G401.6 (cell line): Measurements from ENCODE around the gene ESYT3.
"Not testable (repeated sequence)": the region's sequence is repeated elsewhere in the genome, so short reads cannot be mapped to it uniquely, and the experiment has no call there.

Source experiments
- FAIRE-seq: peaks from 2 replicates; lab custom pipeline; 2012; peaks lifted over from hg19 to GRCh38; lab: Jason Lieb, UNC

ESYT3 gene

DNA sequence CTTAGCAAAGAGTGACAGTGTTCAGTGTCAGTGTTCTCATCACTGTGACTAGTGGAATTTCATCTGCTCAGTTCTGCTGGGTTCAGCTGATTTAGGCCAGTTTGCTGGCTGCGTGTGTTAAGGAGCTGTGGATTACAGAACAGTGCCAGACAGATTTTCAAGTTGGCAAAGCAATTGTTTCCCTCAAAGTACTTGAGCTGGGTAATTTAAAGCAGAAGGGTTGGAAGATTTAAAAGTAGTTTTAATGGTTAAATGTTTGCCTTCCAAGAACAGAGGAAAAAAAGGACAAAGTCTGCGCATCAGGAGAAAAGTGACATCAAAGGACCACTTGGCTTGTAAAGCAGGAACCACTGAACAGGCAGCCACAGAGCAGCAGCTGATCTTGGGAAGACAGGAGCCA, 8.7 kb downstream of the ESYT3 start:
- FAIRE-seq = no peak

DNA sequence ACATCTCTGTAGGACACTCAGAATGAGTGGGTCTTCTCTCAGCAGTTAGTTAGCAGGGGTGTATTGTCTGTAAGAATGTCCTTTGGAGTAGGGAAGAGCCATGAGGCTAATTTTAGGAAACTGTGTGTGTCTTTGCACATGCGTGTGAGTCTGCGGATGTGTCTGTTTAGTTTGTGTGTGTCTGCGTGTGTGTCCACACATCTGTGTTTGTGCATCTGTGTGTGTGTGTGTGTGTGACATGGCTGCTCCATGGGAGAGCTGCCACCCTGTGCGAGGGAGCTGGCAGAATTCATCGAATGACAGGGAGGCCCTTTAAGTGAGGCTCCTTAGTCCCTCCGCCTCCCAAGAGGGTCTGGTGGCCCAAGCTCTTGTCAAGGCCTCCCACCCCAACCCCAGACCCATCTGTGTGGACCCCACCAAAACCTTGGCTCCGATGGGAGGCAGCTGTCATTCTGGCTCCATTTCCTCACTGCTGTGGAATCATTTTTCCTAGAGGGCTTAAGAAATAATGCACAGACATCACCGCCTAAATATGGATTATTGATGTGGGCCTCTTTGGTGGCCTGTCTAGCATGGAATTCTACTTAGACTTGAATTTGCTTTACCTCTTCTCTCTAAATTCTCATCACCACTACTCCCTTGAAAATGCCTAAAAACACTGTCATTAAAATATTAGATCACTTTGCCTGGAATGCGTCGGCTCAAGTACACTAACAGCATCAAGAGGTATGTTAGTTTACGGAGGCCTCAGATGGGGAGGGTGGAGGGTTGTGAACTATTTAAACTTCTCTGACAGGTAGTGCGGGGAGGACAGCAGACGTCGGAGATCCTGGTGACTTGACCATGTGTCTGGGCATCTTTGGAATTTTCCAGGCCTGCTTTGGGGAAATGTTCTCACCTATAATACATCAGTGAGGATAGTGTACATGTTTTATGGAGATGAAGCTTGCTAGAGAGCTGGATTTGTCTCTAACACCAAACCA, 9.4 kb downstream of the ESYT3 start:
- no peak for FAIRE-seq

DNA sequence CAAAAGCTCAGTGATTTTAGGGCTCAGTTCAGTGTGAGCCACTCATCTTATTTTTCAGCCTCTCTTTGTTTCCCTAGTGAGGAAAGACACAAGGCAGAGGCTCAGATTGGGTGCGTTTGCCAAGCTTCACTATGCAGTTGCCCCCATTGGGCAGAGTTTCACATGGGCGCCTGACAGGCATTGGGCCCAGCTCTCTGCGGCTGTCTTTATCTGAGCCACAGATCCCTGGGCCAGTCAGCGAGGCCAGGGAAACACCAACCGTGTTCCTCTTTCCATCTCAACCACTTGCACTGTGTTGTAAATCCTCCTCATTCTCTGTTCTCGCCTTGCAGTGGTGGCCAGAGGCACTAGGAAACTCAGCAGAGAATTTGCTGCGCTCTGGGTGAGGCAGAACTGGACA, 10.8 kb downstream of the ESYT3 start:
- FAIRE-seq = no peak

DNA sequence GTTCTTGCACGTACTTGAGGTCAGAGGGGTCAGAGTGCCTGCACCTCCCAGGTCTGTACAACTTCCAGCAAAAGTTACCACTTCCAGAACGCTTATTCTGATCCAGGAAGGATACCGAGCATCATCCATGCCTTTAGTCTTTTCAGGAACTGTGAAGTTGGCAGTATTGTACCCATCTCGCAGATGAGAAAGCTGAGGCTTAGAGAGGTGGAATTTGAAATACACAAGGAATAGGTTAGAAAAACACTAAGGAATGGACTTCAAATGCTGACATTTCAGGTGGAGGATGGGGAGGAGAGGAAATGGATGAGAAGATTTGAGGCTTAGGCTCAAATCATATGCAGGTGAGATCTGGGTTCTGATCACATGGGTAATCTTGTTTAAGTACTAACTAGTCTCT, 11.2 kb downstream of the ESYT3 start:
- no peak for FAIRE-seq

DNA sequence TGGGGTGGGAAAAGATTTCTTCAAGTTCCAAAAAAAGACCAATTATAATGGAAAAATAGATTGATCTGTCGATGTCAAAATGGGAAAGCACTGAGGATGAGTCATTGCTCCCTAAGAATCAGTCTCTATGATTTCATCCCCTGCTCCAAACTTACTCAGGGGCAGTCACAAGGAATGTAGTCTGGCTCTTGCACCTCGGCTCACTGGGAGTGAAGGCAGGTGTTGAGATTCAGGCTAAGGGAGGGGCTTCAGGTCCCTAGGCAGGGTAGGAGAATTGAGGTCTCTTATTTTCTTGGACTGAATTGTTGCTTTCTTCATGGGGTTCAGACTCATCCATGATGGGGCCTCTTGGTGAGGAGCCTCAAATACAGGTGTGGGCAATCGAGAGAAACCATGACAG, 14.2 kb downstream of the ESYT3 start:
- no peak for FAIRE-seq

DNA sequence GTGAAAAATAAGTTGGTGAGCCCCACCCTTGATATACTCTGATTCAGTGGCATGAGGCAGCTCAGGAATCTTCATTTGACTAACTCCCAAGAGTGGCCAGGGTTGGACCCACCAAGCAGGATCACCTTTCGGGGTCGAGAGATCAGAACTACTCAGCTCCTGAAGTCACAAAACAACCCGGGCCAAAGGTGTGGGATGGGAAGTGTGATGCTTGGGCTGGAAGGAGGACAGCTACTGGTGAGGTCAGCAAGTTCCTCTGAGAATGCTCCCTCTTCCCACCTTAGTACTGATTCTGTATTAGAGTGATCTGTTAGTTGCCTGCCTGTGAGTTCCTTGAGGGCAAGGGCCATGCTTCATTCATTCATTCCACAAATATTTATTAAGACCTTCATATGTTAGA, 15.1 kb downstream of the ESYT3 start:
- FAIRE-seq = no peak

DNA sequence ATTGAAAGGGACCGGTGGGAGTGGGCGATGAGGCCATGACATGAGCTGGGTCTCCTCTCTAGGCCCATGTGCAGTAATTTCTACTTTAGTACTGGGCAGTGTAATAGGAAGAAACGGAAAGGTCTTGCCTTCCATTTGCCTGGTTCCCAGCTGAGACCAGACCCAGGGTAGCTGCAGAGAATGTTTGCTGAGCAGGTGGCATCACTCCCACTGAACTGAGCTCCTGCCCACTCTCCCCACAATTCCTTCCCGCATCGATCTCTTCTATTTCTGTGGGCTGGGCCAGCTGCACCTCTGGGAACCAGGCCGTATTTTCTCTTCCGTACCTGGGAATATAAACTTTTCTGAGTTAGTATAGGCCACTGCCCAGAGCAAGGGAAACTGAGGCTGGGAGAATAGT, 15.8 kb downstream of the ESYT3 start:
- FAIRE-seq = no peak

DNA sequence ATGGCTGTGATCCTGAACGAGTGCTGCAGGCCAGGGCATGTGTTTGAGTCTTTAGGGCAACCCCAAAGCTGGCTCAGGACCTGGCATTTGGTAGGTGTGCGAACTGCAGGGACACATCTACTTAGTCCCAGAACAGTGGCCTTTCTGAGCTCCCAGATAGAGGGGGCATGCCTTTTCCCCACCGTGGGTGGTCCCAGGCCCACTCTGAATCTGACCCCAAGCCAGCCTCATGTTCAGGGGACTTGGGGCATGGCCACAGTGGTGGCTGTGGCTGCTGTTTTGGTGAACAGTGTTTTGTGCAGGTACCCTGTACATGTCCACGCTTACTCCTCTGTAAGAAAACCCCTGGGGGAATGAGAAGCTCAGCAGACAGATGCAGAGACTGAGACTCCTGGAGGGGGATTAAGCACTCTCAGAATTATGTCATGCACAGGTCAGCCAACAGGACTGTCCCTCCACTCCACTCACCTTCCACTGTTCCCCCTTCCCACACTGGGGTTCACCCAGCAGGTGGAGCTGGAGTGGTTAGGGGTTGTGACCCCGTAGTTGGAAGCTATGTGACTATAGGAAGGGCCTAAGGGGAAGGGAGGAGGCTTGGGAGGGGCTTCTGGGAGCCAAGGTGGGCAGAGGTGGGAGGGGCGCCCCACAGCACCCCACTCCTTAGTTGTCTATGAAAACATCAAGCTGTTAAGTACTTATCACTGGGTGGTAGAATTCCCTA, 16.4 kb downstream of the ESYT3 start:
- no peak for FAIRE-seq

DNA sequence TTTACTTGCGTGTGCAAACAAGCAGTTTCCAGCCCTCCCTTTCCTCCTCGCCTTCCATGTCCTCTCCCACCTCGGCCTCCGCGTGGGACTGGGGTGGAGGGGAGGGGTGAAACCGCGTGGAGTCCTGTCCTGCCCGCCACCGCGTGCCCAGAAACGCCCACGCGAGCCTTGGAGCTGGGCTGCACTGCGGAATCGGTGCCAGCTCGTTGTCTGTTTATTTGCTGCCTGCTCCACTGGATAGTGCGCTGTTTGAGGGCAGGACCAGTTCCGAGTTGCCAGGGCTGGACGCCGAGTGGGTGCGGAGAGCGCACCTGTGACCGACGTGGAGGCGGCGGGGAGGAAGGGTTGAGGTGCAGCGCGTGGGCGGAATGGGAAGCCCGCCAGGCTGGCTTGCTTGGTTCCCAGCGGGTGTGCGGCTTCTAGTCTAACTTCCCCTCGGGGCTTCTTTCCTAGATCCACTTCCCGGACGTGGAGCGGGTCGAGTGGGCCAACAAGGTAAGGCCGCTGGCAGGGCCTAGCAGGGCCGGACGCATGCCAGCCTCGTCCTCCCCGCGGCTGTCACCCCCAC, 17.3 kb downstream of the ESYT3 start:
- no peak for FAIRE-seq

DNA sequence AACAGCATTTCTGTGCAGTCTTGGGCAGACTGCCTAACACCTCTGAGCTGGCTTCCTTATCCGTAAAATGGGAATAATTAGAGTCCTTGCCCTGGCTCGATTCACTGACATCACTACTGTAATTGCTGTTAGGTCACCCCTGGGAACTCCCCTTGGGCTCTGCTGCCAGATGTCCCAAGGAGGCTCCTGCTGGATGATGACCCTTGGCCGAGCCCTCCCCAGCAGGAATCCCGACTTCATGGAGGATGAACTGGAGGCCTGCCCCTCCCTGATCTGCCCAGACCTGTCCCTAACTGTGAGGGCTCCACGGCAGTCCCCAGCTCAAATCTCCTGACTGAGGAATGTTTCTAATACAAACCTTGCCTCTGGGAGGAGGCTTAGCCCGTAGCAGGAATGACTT, 18.0 kb downstream of the ESYT3 start:
- FAIRE-seq = no peak

DNA sequence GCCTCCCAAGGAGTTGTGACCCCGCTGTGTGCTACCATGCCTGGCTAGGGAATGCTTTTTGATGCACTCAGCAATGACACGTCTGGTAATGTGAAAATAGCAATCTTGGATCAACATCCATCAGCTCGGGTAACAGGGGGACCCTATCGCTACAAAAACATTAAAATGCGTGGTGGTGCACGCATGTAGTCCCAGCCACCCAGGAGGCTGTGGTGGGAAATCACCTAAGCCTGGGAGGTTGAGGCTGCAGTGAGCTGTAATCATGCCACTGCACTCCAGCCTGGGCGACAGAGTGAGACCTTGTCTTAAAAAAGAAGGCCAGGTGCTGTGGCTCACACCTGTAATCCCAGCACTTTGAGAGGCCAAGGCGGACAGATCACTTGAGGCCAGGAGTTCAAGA, 19.5 kb downstream of the ESYT3 start:
- not testable (repeated sequence) for FAIRE-seq

DNA sequence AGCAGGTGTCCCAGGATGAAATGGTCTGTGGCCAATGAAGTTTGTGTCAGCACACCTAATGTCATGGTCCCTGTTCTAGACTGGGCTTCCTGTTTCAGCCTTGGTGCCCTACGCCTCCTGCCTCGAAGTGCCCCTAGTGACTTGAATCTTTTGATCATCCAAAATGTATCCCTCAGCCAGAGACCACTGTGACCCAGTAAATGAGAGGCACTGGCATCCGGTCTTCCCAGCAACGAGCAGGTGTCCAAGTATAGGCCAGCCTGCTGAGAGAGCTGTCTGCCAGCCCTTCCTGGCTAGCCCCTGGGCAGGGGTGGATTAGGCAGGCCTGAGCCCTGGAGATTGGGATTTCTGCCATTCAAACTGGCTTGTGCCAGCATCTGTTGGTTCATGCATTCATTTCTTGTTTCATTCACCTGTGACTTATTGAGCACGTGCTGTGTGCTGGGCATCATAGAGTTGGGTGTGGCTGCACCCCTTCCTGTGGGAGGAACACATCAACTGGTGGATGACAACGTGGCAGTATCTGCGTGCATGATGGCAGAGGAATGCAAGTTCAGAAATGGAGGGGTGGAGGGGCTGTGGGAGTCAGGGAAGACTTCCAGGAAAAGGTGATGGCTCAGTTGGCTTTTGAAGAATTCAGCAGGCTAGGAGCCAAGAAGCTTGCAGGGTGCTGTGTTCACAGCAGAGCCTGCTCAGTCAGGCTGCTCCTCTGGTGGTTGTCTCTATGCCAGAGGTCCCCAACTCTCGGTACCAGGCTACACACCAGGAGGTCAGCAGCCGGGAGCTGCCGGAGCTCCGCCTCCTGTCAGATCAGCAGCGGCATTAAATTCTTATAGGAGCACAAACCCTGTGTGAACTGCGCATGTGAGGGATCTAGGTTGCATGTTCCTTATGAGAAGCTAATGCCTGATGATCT, 21.6 kb downstream of the ESYT3 start:
- FAIRE-seq = no peak

DNA sequence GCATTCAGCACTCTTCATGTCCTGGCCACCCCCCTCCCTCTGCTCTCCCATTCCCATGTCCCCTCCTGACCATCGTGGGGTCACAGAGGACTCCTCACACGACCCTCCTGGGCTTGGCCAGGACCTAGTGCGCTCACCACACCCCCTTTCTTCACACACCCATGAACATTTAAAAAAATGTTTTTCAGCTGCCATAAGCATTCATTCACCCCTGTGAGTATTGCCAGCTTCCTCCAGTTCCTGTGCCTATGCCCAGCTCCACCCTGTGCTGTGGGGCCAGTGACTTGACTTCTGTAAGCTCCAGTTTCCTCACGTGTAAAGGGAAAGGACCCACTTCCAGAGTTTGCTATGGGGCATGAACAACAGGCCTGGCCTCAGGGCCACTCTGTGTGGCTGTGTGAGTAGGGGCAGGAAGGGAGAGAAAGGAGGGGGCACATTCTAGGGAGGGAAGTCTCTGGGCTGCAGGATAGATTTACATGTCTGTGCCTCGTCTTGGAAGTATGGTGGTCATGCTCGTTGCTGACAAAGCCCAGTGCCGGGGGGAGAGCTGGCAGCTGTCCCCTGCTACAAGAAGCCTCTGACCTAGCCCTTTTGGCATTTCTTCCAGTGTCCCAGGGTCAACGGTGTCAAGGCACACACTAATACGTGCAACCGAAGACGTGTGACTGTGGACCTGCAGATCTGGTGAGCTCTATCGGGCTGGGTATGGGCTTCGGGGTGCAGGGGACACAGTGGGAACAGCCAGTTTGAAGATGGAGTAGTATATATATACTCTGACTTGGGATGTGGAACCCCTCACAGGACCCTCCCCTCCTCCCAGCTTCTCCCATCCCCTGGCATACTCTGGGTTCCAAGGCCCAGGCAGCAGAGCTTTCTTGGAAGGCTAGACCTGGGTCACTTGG, 22.8 kb downstream of the ESYT3 start:
- FAIRE-seq = no peak

DNA sequence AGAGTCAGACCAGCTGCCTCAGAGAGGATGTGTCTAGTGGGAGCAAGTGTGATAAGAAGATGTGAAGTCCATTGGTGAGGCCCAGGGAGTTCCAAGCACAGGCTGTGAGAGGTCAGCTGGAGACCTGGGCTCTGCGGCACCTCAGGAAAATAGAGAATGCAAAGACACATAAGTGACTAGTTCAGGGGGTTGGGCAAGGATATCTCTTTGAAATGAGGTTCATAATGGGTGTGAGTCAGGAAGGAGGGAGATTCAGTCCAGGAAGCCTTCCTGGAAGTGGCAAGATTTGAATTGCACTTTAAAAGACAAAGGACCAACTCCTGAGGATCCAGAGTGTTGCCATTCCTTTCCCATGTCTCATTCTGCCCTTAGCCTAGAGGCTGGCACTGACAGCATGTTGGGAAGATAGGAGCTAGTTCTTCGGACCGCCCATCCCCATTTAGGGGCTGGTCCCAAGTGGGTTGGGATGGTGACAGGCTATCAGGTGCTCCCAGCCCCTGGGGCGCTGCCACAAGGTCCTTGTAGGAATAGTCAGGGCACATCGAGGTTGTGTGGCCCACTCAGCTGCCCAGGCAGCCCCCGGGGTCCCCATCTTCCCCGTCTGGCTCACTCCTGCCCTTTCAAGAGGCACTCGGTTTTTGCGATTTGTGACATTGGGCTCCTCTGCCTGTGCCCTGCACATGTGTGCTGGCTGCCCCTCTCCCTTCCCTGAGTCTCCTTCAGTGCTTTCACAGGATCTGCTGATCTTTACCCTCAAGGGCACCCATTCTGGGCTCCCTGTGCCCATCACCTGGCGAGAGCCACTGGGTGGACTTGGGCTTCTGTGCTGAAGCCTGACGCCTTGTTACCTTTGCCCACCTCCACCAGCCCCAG, 23.7 kb downstream of the ESYT3 start:
- FAIRE-seq = no peak

DNA sequence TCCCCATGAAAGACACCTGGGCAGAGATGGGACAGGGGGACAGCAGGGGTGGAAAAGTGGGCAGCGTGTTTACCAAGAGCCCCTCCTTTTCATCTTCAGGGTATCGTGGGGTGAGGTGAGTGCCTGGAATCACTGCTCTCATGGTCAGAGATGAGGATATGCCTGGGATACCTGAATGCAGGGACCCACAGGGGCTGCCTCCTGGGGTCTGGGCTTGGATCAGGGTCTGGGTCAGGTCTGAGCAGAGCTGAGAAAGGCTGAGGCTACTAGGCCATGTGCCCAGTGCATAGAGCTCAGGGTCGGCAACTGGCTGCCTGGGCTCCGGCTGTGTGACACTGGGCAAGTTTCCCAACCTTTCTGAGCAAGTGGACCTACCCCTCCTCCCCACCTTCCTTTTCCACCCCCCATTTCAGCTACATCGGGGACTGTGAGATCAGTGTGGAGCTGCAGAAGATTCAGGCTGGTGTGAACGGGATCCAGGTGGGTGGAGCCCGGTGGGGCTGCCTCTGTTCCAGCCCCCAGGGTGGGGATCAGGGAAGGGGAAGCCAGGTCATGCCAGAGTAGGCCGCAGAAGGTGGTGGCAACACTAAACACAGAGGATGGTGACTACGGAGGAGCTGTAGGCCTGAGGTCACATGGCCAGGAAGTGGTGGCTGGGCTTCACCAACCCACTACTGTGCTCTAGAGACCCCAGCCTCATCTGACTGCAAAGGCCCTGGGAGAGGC, 24.5 kb downstream of the ESYT3 start:
- FAIRE-seq = no peak

DNA sequence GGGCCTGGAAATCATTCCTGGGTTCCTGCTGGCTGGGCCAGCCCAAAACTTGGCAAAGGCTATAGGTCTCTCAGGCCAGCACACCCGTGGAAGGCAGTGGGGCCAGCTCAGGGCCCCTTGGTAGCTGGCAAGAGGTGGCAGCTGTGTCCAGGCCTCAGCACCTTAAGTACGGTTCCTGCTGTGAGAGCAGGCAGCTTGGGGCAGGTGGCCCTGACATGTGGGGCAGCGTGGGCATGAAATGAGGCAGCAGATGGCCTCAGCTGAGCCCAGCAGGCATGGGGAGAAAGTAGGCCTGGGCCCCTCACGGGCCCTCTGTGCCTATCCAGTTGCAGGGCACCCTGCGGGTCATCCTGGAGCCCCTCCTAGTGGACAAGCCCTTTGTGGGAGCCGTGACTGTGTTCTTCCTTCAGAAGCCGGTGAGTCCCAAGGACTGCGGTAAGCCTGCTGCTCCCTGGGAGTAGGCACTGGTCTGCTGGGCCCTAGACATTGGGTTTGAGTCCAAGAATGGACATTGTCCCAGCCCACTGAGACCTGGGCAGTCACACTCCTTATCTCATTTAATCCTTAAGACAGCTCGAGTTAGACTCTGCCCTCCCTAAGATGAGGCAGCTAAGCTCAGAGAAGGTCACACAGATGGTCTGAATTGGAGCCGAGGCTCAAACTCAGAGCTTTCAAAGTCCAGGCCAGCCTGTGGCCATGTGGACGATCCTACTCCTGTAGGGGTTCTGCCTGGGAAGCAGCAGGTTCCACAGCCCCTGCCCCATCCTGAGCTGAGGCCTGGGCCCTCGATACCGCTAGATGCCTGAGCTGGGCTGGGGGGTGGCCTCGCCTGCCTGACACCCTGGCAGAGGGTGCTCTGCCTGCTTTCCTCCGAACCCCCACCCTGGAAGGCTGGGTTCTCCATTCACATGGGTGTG, 25.5 kb downstream of the ESYT3 start:
- FAIRE-seq = no peak

DNA sequence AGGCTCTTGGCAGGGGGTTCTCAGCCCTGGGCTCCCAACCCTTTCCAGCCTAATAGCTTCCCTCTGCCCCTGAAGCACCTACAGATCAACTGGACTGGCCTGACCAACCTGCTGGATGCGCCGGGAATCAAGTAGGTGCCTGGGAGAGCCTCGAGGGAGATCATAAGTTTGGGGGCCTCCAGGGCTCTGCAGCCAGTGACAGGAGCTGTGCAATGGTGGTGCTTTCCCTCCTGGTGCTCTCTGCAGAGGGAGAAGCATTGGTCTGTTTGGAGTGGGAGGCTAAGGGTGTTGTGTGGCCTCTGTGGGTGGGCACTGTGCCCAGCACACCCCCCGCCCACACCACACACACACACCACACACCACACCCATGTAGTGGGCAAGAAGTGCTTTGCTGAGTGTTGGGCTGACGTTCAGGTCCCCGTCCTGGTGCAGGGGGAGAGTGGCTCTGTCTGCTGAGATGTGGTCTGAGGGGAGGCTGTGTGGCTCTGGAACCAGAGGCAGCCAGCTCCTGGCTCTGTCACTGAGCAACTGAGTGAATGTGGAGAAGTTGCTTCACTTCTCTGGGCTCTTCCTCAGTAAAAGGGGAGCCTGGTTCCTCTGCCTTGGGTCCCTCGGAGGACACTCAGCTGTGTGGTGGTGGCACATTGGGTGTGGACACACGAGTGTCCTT, 26.3 kb downstream of the ESYT3 start:
- FAIRE-seq = no peak

DNA sequence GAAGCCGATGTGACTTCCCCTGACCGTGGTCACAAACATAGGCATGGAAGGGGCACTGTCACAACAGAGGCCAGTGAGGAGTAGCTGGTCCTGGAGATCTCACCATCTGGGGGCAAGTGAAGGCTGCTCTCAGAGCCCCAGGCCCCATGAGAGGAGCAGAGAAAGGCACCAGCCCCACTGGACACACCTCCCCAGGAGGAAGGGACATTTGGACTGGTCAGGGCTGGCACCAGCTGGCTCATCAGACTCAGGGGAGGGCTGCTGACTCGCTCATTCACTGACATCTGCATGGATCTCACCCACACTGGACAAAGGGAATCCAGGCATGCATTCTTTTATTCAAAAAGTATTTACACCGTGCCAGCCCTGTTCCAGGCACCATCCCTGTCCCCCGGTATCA, 26.8 kb downstream of the ESYT3 start:
- no peak for FAIRE-seq
